SK-N-SH (cell line): ENCODE data around the gene SPTSSB. TPM values are rescaled to one million over a fixed set of nuclear protein-coding genes. Genes with fewer than 3 reads are reported as not detected.

Source experiments
- CTCF ChIA-PET: fragments of 300-600, 350-600 bp; formaldehyde crosslinking; extraction: SDS; loops from one replicate; lab custom pipeline; 2021; lab: Yijun Ruan, JAX
- POLR2A ChIA-PET: fragments of 350-600 bp; sonication (Branson Sonifier 250); formaldehyde crosslinking; extraction: SDS; loops from one replicate; lab custom pipeline; 2020; ENCODE audit warnings: antibody characterized with exemption, inconsistent platforms; lab: Yijun Ruan, JAX
- DNase-seq: peaks from one replicate; pipeline ENCODE4 v3.0.0; 2012
- H2AFZ ChIP-seq: fragments of 200-600 bp; sonication (generic); 2 replicates; pipeline ENCODE4 v1.8.1; 2016; ENCODE audit warnings: antibody characterized with exemption, mild to moderate bottlenecking, low read depth
- H3F3A ChIP-seq: fragments of 200-600 bp; sonication (generic); replicated peaks from 2 replicates; pipeline ENCODE3; 2016; ENCODE audit warnings: antibody characterized with exemption, mild to moderate bottlenecking; ENCODE audit not compliant: insufficient read depth
- H3K27ac ChIP-seq, 2 experiments: fragments of 200-500 bp in 1 of 2; fragments of 200-600 bp in 1 of 2; sonication (Bioruptor generic) in 1 of 2; sonication (generic), shearing (Covaris generic) in 1 of 2; 2 replicates each; pipeline versions ENCODE4 v1.5.1 to v1.6.1; 2014 to 2016; ENCODE audit warnings: low read depth in 2 of 2, inconsistent platforms in 1 of 2, low read length in 1 of 2, mild to moderate bottlenecking in 1 of 2, mixed read lengths in 1 of 2
- H3K27me3 ChIP-seq: fragments of 200-600 bp; sonication (generic), shearing (Covaris generic); 2 replicates; pipeline ENCODE4 v1.6.1; 2016; ENCODE audit warnings: mixed run types; ENCODE audit not compliant: insufficient read depth
- H3K36me3 ChIP-seq, 2 experiments: fragments of 200-500 bp in 1 of 2; fragments of 200-600 bp in 1 of 2; sonication (Bioruptor generic) in 1 of 2; sonication (generic) in 1 of 2; replicated peaks in 1 of 2; 2 replicates each; pipeline versions ENCODE3 to v1.5.1; 2014 to 2016; ENCODE audit warnings: low read length in 1 of 2, mild to moderate bottlenecking in 1 of 2; ENCODE audit not compliant: insufficient read depth in 2 of 2, control insufficient read depth in 1 of 2
- H3K4me1 ChIP-seq, 2 experiments: fragments of 200-500 bp in 1 of 2; fragments of 200-600 bp in 1 of 2; sonication (Bioruptor generic) in 1 of 2; sonication (generic), shearing (Covaris generic) in 1 of 2; 2 replicates each; pipeline versions ENCODE4 v1.5.1 to v1.6.1; 2014 to 2016; ENCODE audit warnings: low read depth in 1 of 2, low read length in 1 of 2, mixed run types in 1 of 2; ENCODE audit not compliant: insufficient read depth in 2 of 2, control insufficient read depth in 1 of 2
- H3K4me2 ChIP-seq: fragments of 200-600 bp; sonication (generic), shearing (Covaris generic); 2 replicates; pipeline ENCODE4 v1.6.1; 2017; ENCODE audit warnings: mixed run types
- H3K4me3 ChIP-seq, 2 experiments: fragments of 200-500 bp in 1 of 2; fragments of 200-600 bp in 1 of 2; sonication (Bioruptor generic) in 1 of 2; sonication (generic), shearing (Covaris generic) in 1 of 2; 2 replicates each; pipeline versions ENCODE4 v1.5.1 to v1.8.1; 2014 to 2016; ENCODE audit warnings: low read depth in 2 of 2, inconsistent platforms in 1 of 2, low read length in 1 of 2, mild to moderate bottlenecking in 1 of 2, mixed read lengths in 1 of 2, moderate library complexity in 1 of 2
- H3K79me2 ChIP-seq: fragments of 200-600 bp; sonication (generic); 2 replicates; pipeline ENCODE4 v1.8.1; 2017; ENCODE audit warnings: mild to moderate bottlenecking; ENCODE audit not compliant: insufficient read depth
- H3K9ac ChIP-seq: fragments of 200-600 bp; sonication (generic); 2 replicates; pipeline ENCODE4 v1.6.1; 2017; ENCODE audit warnings: mixed run types
- H3K9me2 ChIP-seq: fragments of 200-600 bp; sonication (generic); 2 replicates; pipeline ENCODE4 v1.6.1; 2017; ENCODE audit warnings: mixed run types
- H3K9me3 ChIP-seq: fragments of 200-600 bp; sonication (generic); 2 replicates; pipeline ENCODE4 v1.6.1; 2017; ENCODE audit warnings: mixed run types, mild to moderate bottlenecking, moderate library complexity
- H4K20me1 ChIP-seq: fragments of 200-600 bp; sonication (generic); 2 replicates; pipeline ENCODE4 v1.6.1; 2017; ENCODE audit warnings: mild to moderate bottlenecking, mixed run types; ENCODE audit not compliant: insufficient read depth
- CHD2 ChIP-seq: fragments of 150-350 bp; IDR thresholded peaks from 2 replicates; pipeline ENCODE4 v1.6.1; 2018; ENCODE audit warnings: low read length; ENCODE audit not compliant: partially characterized antibody
- CTCF ChIP-seq: fragments of 200-600 bp; sonication (generic); IDR thresholded peaks from 2 replicates; pipeline ENCODE4 v1.6.1; 2017; ENCODE audit warnings: antibody characterized with exemption, mild to moderate bottlenecking, moderate library complexity
- ELF1 ChIP-seq: IDR thresholded peaks from 2 replicates; pipeline ENCODE4 v1.4.0; 2012
- EP300 ChIP-seq, 2 experiments: IDR thresholded peaks; 2 replicates each; pipeline versions ENCODE4 v1.4.0 to v1.6.1; 2012; ENCODE audit warnings: borderline replicate concordance in 1 of 2, low read depth in 1 of 2, low read length in 1 of 2
- EZH2phosphoT487 ChIP-seq: fragments of 200-600 bp; sonication (generic); IDR thresholded peaks from 2 replicates; pipeline ENCODE4 v1.6.1; 2017; ENCODE audit warnings: low read depth, mixed run types, mild to moderate bottlenecking, antibody characterized with exemption, moderate library complexity, borderline replicate concordance
- FOSL2 ChIP-seq: IDR thresholded peaks from 2 replicates; pipeline ENCODE4 v1.4.0; 2012; ENCODE audit warnings: low read depth, mild to moderate bottlenecking, moderate library complexity, borderline replicate concordance
- FOXJ3 ChIP-seq: sonication (generic); formaldehyde crosslinking; IDR thresholded peaks from 2 replicates; pipeline ENCODE4 v1.5.1; 2020; ENCODE audit warnings: mild to moderate bottlenecking, missing genetic modification reagents
- GABPA ChIP-seq: IDR thresholded peaks from 2 replicates; pipeline ENCODE4 v1.4.0; 2012; ENCODE audit warnings: low read depth, mild to moderate bottlenecking
- JUND ChIP-seq: IDR thresholded peaks from 2 replicates; pipeline ENCODE4 v1.4.0; 2012
- MAX ChIP-seq: IDR thresholded peaks from 2 replicates; pipeline ENCODE4 v1.4.0; 2012; ENCODE audit warnings: low read depth
- MEF2A ChIP-seq: IDR thresholded peaks from 2 replicates; pipeline ENCODE4 v1.4.0; 2012; ENCODE audit warnings: low read depth, borderline replicate concordance
- MXI1 ChIP-seq: IDR thresholded peaks from 2 replicates; pipeline ENCODE4 v1.6.1; 2012; ENCODE audit warnings: mild to moderate bottlenecking, low read depth, low read length, improper control_type of control experiment
- NFIC ChIP-seq: IDR thresholded peaks from 2 replicates; pipeline ENCODE4 v1.4.0; 2012; ENCODE audit warnings: borderline replicate concordance
- PBX3 ChIP-seq: IDR thresholded peaks from 2 replicates; pipeline ENCODE4; 2012
- POLR2AphosphoS5 ChIP-seq: IDR thresholded peaks from 2 replicates; pipeline ENCODE4 v1.6.1; 2012; ENCODE audit warnings: low read depth, low read length
- RFX5 ChIP-seq: IDR thresholded peaks from 2 replicates; pipeline ENCODE4 v1.6.1; 2012; ENCODE audit warnings: mild to moderate bottlenecking, improper control_type of control experiment, low read length
- RXRA ChIP-seq: IDR thresholded peaks from 2 replicates; pipeline ENCODE4 v1.4.0; 2012; ENCODE audit warnings: low read depth, mild to moderate bottlenecking, borderline replicate concordance
- SIN3A ChIP-seq: IDR thresholded peaks from 2 replicates; pipeline ENCODE4 v1.6.1; 2012; ENCODE audit warnings: low read depth, mild to moderate bottlenecking, low read length, moderate library complexity, borderline replicate concordance
- TAF1 ChIP-seq: IDR thresholded peaks from 2 replicates; pipeline ENCODE4 v1.6.1; 2012; ENCODE audit warnings: low read depth, mild to moderate bottlenecking, low read length, moderate library complexity, borderline replicate concordance
- TCF12 ChIP-seq: IDR thresholded peaks from 2 replicates; pipeline ENCODE4 v1.4.0; 2012
- USF1 ChIP-seq: IDR thresholded peaks from 2 replicates; pipeline ENCODE4 v1.4.0; 2012; ENCODE audit warnings: low read depth, borderline replicate concordance
- YY1 ChIP-seq: IDR thresholded peaks from 2 replicates; pipeline ENCODE4 v1.4.0; 2012; ENCODE audit warnings: low read depth, mild to moderate bottlenecking
- WGBS: methylation state at CpG from one replicate; pipeline ENCODE4 v1.1.6; 2017; ENCODE audit warnings: low lambda C conversion rate; 5-methylcytosine and 5-hydroxymethylcytosine counted together
- polyA plus RNA-seq, 3 experiments: library from polyadenylated mRNA; depleted of rRNA; stranded (reverse); fragments of >200 nt; gene quantifications; 2 replicates each; pipeline ENCODE4 v1.2.3, GENCODE V29; 2012

The SPTSSB gene
- polyA plus RNA-seq, 1 of the 3 experiments (the other 2 are of a cell fraction) = 0.07 TPM

- no peaks in the 10 kb centered on the region for H3K36me3 ChIP-seq
- no peaks in the 10 kb centered on the region for H4K20me1 ChIP-seq
- no peak for DNase-seq
- no peaks in the 10 kb centered on the region for H3K79me2 ChIP-seq
- H3K9ac ChIP-seq = no peak overlapping the region
- no peak overlapping the region for H3K4me3 ChIP-seq
- H3K4me1 ChIP-seq = peaks cover 0 to 3% of the 10 kb centered on the region in 2 experiments; a peak in 2 of 4 replicates
- no peaks in the 10 kb centered on the region for H3K27me3 ChIP-seq
- H3F3A ChIP-seq = no peaks in the 10 kb centered on the region
- ChIA-PET POLR2A (interaction anchor here (1.4 kb wide), 1 partner anchor 35 kb away, joined by 5 read pairs; the partner anchor contains the start of gene SPTSSB), CTCF (interaction anchor here (0.6 to 4.3 kb wide), 7 partner anchors 16 to 1225 kb away, joined by 3 to 60 read pairs (median 3); no protein-coding TSS in a partner anchor)
- WGBS = 19% methylated on average over 1 of the region's 1 CpG
- H3K4me2 ChIP-seq = no peak overlapping the region
- no peak overlapping the region for H2AFZ ChIP-seq
- H3K9me2 ChIP-seq = no peaks in the 10 kb centered on the region
- no peaks in the 10 kb centered on the region for H3K9me3 ChIP-seq
- TF ChIP-seq USF1 (no peak), NFIC (no peak), EP300 (IDR thresholded peaks at IDR 0.05; ENCODE audit: borderline replicate concordance in 1 of 2, low read depth in 1 of 2, low read length in 1 of 2) (no peak), TAF1 (no peak)
- H3K27ac ChIP-seq = no peak overlapping the region
Observed at GRCh38 chr3:161406594-161407555, 35.6 kb upstream of the SPTSSB start.

DNA sequence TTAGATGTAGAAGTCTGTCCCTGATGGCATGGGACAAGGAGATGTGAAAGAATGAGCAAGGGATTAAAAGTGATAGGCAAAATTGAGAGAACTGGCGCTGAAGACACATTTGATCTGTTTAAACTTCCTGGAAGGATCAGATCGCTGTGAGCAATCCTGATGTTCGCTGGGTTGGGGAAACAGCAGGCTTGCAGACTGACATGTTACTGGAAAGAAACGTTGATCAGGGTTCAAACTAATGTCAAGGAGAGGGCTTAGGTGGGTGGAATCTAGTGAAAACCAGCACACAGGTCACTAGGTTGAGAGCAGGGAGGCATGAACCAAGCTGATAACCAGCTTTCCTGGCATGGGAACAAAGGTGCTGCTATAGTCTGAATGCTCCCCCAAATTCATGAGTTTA is 34.5 kb upstream of the SPTSSB start:
- 56% methylated on average over 4 of the region's 4 CpGs for WGBS
- Histone ChIP-seq H3K4me3 (no peak overlapping the region), H4K20me1 (no peaks in the 10 kb centered on the region), H3K9ac (no peak overlapping the region), H3K36me3 (no peaks in the 10 kb centered on the region), H3F3A (no peaks in the 10 kb centered on the region), H2AFZ (no peak overlapping the region), H3K4me2 (no peak overlapping the region), H3K27ac (no peak overlapping the region), H3K4me1 (peaks cover 0 to 9% of the 10 kb centered on the region in 2 experiments; a peak in 2 of 4 replicates), H3K27me3 (no peaks in the 10 kb centered on the region), H3K9me2 (no peaks in the 10 kb centered on the region), H3K9me3 (no peaks in the 10 kb centered on the region), H3K79me2 (no peaks in the 10 kb centered on the region)
- ChIA-PET POLR2A (no interaction called here), CTCF (interaction anchor here (1.1 to 1.6 kb wide), 2 partner anchors 34 to 131 kb away, joined by 3 to 5 read pairs; partner anchors contain the start of gene SPTSSB)
- DNase-seq = no peak
- no peak for TF ChIP-seq ELF1
- no peak for TF ChIP-seq FOSL2
- TF ChIP-seq JUND = no peak
- no peak for TF ChIP-seq PBX3
- TF ChIP-seq EZH2phosphoT487 = no peak
- TF ChIP-seq CTCF = no peak
- no peak for TF ChIP-seq CHD2
- no peak for TF ChIP-seq MEF2A
- no peak for TF ChIP-seq POLR2AphosphoS5
- no peak for TF ChIP-seq RFX5
- no peak for TF ChIP-seq MAX
- TF ChIP-seq SIN3A = no peak
- no peak for TF ChIP-seq GABPA
- TF ChIP-seq TCF12 = no peak
- TF ChIP-seq RXRA = no peak
- TF ChIP-seq YY1 = no peak
- no peak for TF ChIP-seq MXI1
- TF ChIP-seq FOXJ3 (CRISPR knock-in tag) = no peak
